Neural cell (in vitro differentiated cells): ENCODE results near the gene ESRRB. TPM values are rescaled to one million over a fixed set of nuclear protein-coding genes. Genes with fewer than 3 reads are reported as not detected.

Source experiments
- H2AFZ ChIP-seq: fragments of 200-600, 300-800 bp; sonication (generic), shearing (Covaris generic); 2 replicates; pipeline ENCODE4 v1.6.0; 2014; ENCODE audit warnings: low read depth, mild to moderate bottlenecking, antibody characterized with exemption, low read length, moderate library complexity
- H3F3A ChIP-seq: fragments of 200-600 bp; shearing (Covaris generic); 2 replicates; pipeline ENCODE4 v1.6.1; 2016; ENCODE audit warnings: mild to moderate bottlenecking, moderate library complexity, mixed read lengths, antibody characterized with exemption, low read length; ENCODE audit not compliant: insufficient read depth, poor library complexity, severe bottlenecking
- H3K27ac ChIP-seq: fragments of 200-600, 300-800 bp; sonication (generic), shearing (Covaris generic); 2 replicates; pipeline ENCODE4 v1.5.1; 2014; ENCODE audit warnings: mild to moderate bottlenecking, low read length, moderate library complexity
- H3K27me3 ChIP-seq: fragments of 300-800, 200-600 bp; sonication (generic), shearing (Covaris generic); 2 replicates; pipeline ENCODE4 v1.6.0; 2014; ENCODE audit warnings: mild to moderate bottlenecking, low read depth, low read length, moderate library complexity; ENCODE audit not compliant: insufficient read depth
- H3K36me3 ChIP-seq: fragments of 300-800, 200-600 bp; sonication (generic), shearing (Covaris generic); 2 replicates; pipeline ENCODE4 v1.5.1; 2014; ENCODE audit warnings: mild to moderate bottlenecking, antibody characterized with exemption, low read length, moderate library complexity; ENCODE audit not compliant: insufficient read depth
- H3K4me2 ChIP-seq: fragments of 300-800, 200-600 bp; sonication (generic), shearing (Covaris generic); 2 replicates; pipeline ENCODE4 v1.6.0; 2014; ENCODE audit warnings: mild to moderate bottlenecking, low read length
- H3K4me3 ChIP-seq: fragments of 300-800, 200-600 bp; sonication (generic), shearing (Covaris generic); 2 replicates; pipeline ENCODE4 v1.5.1; 2014; ENCODE audit warnings: mild to moderate bottlenecking, low read length, moderate library complexity
- H3K79me2 ChIP-seq: fragments of 200-600 bp; shearing (Covaris generic); replicated peaks from 2 replicates; pipeline ENCODE4 v1.6.0; 2014; ENCODE audit warnings: mild to moderate bottlenecking, low read length, moderate library complexity; ENCODE audit not compliant: insufficient read depth
- H3K9ac ChIP-seq: fragments of 300-800, 200-600 bp; sonication (generic), shearing (Covaris generic); 2 replicates; pipeline ENCODE4 v1.6.1; 2016; ENCODE audit warnings: mild to moderate bottlenecking, low read length, mixed read lengths
- H3K9me2 ChIP-seq: fragments of 200-600 bp; shearing (Covaris generic); 2 replicates; pipeline ENCODE4 v1.6.1; 2016; ENCODE audit warnings: mild to moderate bottlenecking, low read length, mixed read lengths; ENCODE audit not compliant: insufficient read depth
- H3K9me3 ChIP-seq: fragments of 200-600, 300-800 bp; sonication (generic), shearing (Covaris generic); 2 replicates; pipeline ENCODE4 v1.6.1; 2016; ENCODE audit warnings: mild to moderate bottlenecking, mixed run types, low read length, moderate library complexity, mixed read lengths
- H4K20me1 ChIP-seq: fragments of 200-600 bp; shearing (Covaris generic); 2 replicates; pipeline ENCODE4 v1.6.1; 2016; ENCODE audit warnings: mild to moderate bottlenecking, mixed run types; ENCODE audit not compliant: insufficient read depth
- EP300 ChIP-seq: fragments of 450-650 bp; conservative IDR thresholded peaks from 2 replicates; pipeline ENCODE4 v1.6.1; 2014; ENCODE audit warnings: antibody characterized with exemption, mild to moderate bottlenecking, moderate library complexity; ENCODE audit not compliant: poor library complexity, severe bottlenecking
- EZH2 ChIP-seq: fragments of 200-600, 300-800 bp; shearing (Covaris generic), sonication (generic); IDR thresholded peaks from 2 replicates; pipeline ENCODE4 v1.6.1; 2014; ENCODE audit warnings: antibody characterized with exemption, low read length, borderline replicate concordance, mild to moderate bottlenecking; ENCODE audit not compliant: insufficient read depth, poor library complexity, severe bottlenecking
- MXI1 ChIP-seq: fragments of 450-650 bp; conservative IDR thresholded peaks from 2 replicates; pipeline ENCODE4 v1.6.1; 2014; ENCODE audit warnings: antibody characterized with exemption, mild to moderate bottlenecking; ENCODE audit not compliant: poor library complexity, severe bottlenecking
- POLR2AphosphoS5 ChIP-seq: IDR thresholded peaks from 2 replicates; pipeline ENCODE4 v1.6.1; 2012
- RAD21 ChIP-seq: fragments of 450-650 bp; conservative IDR thresholded peaks from 2 replicates; pipeline ENCODE4 v1.6.1; 2014; ENCODE audit warnings: antibody characterized with exemption, mild to moderate bottlenecking, moderate library complexity
- SMC3 ChIP-seq: fragments of 450-650 bp; conservative IDR thresholded peaks from 2 replicates; pipeline ENCODE4 v1.6.1; 2014; ENCODE audit warnings: antibody characterized with exemption, mild to moderate bottlenecking, moderate library complexity; ENCODE audit not compliant: poor library complexity
- TAF1 ChIP-seq: IDR thresholded peaks from 2 replicates; pipeline ENCODE4 v1.6.1; 2012; ENCODE audit warnings: low read depth
- polyA plus RNA-seq: library from polyadenylated mRNA; depleted of rRNA; stranded (reverse); fragments of >200 nt; gene quantifications from 2 replicates; pipeline ENCODE4 v1.2.3, GENCODE V29; 2014
- TF ChIP-seq, protein P1 (sequence below): fragments of 450-650 bp; IDR thresholded peaks from 2 replicates; pipeline ENCODE4 v1.5.1; 2014; ENCODE audit warnings: antibody characterized with exemption, mild to moderate bottlenecking, moderate library complexity; ENCODE audit not compliant: poor library complexity, severe bottlenecking
- TF ChIP-seq, protein P2 (sequence below): IDR thresholded peaks from 2 replicates; pipeline ENCODE4 v1.6.1; 2012; ENCODE audit warnings: borderline replicate concordance

ESRRB gene
- polyA plus RNA-seq, 1 donor from 2014 or later: 0.59 TPM

DNA sequence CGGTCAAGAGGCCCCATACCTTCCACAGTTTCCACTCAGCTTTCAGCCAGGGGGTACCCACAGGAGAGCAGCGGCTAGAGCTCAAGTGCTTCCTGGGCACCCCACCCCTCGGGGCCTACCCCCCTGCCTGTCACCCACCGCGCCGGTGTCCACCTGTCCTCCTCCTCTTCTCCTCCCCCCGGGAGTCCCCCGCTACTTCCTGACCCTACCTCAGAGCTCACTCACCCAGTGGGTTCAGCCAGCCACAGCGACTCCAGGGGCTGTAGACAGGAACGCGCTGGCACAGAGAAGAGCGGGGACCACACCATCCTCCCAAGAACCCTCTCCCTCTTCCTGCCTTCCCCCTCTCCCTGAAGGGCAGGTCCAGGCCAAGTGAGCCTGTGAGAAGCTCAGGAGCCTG is 123.0 kb downstream of the ESRRB start:
- Histone ChIP-seq H3K27ac (no peak overlapping the region), H2AFZ (no peak overlapping the region), H3K36me3 (no peaks in the 10 kb centered on the region), H3K9ac (no peak overlapping the region), H4K20me1 (no peaks in the 10 kb centered on the region), H3K9me2 (no peaks in the 10 kb centered on the region), H3K79me2 (no peaks in the 10 kb centered on the region), H3F3A (no peaks in the 10 kb centered on the region), H3K4me3 (no peak overlapping the region), H3K4me2 (no peak overlapping the region), H3K9me3 (no peaks in the 10 kb centered on the region), H3K27me3 (no peaks in the 10 kb centered on the region)
- TF ChIP-seq EZH2: no peak

DNA sequence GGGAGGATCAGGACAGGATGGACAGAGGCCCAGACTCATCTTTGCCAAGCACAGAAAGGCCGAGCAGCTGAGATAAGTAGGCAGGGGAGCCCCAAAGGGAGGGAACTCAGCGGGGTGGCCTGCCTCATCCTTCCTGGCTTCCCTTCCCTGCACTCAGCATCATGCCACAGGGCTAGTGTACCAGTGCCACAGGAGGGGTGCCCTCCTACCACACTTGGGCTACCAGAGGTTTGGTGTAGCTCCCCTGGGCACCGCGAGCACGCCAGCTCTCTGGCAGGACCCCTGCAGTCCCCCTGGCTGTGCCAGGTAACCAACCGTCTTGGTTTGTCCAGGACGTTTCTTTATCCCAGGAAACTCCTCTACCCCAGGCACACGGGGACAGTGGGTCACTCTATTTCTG is 123.5 kb downstream of the ESRRB start:
- Histone ChIP-seq H4K20me1 (no peaks in the 10 kb centered on the region), H2AFZ (no peak overlapping the region), H3K27ac (no peak overlapping the region), H3K9me2 (no peaks in the 10 kb centered on the region), H3K9ac (no peak overlapping the region), H3K79me2 (no peaks in the 10 kb centered on the region), H3K9me3 (no peaks in the 10 kb centered on the region), H3K4me2 (no peak overlapping the region), H3K27me3 (no peaks in the 10 kb centered on the region), H3K36me3 (no peaks in the 10 kb centered on the region), H3K4me3 (no peak overlapping the region), H3F3A (no peaks in the 10 kb centered on the region)
- TF ChIP-seq, protein P1, sequence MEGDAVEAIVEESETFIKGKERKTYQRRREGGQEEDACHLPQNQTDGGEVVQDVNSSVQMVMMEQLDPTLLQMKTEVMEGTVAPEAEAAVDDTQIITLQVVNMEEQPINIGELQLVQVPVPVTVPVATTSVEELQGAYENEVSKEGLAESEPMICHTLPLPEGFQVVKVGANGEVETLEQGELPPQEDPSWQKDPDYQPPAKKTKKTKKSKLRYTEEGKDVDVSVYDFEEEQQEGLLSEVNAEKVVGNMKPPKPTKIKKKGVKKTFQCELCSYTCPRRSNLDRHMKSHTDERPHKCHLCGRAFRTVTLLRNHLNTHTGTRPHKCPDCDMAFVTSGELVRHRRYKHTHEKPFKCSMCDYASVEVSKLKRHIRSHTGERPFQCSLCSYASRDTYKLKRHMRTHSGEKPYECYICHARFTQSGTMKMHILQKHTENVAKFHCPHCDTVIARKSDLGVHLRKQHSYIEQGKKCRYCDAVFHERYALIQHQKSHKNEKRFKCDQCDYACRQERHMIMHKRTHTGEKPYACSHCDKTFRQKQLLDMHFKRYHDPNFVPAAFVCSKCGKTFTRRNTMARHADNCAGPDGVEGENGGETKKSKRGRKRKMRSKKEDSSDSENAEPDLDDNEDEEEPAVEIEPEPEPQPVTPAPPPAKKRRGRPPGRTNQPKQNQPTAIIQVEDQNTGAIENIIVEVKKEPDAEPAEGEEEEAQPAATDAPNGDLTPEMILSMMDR: no peak
- TF ChIP-seq RAD21: no peak
- TF ChIP-seq, protein P2, sequence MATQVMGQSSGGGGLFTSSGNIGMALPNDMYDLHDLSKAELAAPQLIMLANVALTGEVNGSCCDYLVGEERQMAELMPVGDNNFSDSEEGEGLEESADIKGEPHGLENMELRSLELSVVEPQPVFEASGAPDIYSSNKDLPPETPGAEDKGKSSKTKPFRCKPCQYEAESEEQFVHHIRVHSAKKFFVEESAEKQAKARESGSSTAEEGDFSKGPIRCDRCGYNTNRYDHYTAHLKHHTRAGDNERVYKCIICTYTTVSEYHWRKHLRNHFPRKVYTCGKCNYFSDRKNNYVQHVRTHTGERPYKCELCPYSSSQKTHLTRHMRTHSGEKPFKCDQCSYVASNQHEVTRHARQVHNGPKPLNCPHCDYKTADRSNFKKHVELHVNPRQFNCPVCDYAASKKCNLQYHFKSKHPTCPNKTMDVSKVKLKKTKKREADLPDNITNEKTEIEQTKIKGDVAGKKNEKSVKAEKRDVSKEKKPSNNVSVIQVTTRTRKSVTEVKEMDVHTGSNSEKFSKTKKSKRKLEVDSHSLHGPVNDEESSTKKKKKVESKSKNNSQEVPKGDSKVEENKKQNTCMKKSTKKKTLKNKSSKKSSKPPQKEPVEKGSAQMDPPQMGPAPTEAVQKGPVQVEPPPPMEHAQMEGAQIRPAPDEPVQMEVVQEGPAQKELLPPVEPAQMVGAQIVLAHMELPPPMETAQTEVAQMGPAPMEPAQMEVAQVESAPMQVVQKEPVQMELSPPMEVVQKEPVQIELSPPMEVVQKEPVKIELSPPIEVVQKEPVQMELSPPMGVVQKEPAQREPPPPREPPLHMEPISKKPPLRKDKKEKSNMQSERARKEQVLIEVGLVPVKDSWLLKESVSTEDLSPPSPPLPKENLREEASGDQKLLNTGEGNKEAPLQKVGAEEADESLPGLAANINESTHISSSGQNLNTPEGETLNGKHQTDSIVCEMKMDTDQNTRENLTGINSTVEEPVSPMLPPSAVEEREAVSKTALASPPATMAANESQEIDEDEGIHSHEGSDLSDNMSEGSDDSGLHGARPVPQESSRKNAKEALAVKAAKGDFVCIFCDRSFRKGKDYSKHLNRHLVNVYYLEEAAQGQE: no peak
- TF ChIP-seq MXI1: no peak
- no peak for TF ChIP-seq EP300
- TF ChIP-seq TAF1: no peak
- TF ChIP-seq SMC3: no peak
- no peak for TF ChIP-seq EZH2
- no peak for TF ChIP-seq POLR2AphosphoS5

DNA sequence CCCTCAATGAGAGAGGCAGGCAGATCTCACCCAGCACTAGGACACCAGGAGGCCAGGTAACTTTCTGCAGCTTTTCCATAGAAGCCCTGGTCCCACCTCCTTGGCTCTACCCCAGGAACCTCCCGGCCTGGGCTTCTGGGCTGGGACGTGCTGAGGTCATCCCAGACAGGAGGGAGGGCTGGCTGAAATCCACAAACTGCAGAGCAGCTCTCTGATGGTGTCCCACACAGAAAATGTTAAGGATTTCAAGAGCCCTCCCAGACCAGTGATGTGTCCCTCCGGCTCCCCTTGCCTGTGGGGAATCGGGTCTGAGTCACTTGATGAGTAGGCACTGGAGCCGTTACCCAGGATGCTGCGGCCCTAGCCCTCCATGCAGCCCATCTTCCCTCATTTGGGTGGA is 124.1 kb downstream of the ESRRB start:
- no peaks in the 10 kb centered on the region for H3K9me3 ChIP-seq
- no peaks in the 10 kb centered on the region for H3K9me2 ChIP-seq
- H2AFZ ChIP-seq: no peak overlapping the region
- no peaks in the 10 kb centered on the region for H3K36me3 ChIP-seq
- H3K4me3 ChIP-seq: no peak overlapping the region
- no peaks in the 10 kb centered on the region for H4K20me1 ChIP-seq
- H3K79me2 ChIP-seq: no peaks in the 10 kb centered on the region
- H3F3A ChIP-seq: no peaks in the 10 kb centered on the region
- H3K4me2 ChIP-seq: no peak overlapping the region
- no peak overlapping the region for H3K9ac ChIP-seq
- no peaks in the 10 kb centered on the region for H3K27me3 ChIP-seq
- TF ChIP-seq TAF1 (no peak), MXI1 (no peak), EP300 (no peak), RAD21 (no peak), EZH2 (no peak), SMC3 (no peak), POLR2AphosphoS5 (no peak)
- TF ChIP-seq, protein P2: no peak
- TF ChIP-seq, protein P1: no peak
- no peak overlapping the region for H3K27ac ChIP-seq
